Islet precursor cell (in vitro differentiated cells): ENCODE data around the gene RAB3B.

Source experiments
- DNase-seq: peaks from one replicate; pipeline ENCODE4 v3.0.0-alpha.2; 2018

Gene RAB3B

DNA sequence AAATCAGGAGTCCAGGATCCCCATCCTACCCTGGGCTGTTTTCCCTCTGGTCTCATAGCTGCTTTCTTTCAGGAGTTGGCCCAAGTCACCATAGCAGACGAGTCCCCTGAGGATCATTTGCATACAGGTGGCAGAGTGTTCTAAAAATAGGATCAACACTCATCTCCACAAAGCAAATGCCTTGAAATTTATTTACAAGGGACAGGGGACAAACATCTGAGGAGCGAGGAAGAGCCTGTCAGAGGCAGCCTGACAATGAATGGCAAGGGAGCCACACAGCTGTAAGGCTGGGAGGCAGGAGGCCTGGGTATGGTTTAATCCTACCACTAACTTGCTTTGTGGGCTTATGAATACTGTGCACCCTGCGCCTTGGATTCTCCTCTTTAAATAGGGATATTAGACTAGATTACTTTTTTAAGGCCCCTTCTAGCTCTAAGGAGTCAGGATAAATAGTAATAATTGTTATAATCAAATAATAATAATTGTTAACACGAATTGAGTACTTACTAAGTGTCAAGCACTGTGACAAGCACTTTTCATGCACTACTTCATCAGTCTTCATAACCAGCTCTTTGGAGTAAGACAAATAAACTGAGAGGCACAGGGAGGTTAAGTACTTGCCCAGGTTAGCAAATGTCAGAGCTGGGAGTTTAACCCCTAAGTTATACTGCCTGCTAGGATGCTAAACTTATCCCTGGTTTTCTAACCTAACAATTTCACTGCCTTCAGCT is 34.5 kb downstream of the RAB3B start:
- DNase-seq, result no peak

DNA sequence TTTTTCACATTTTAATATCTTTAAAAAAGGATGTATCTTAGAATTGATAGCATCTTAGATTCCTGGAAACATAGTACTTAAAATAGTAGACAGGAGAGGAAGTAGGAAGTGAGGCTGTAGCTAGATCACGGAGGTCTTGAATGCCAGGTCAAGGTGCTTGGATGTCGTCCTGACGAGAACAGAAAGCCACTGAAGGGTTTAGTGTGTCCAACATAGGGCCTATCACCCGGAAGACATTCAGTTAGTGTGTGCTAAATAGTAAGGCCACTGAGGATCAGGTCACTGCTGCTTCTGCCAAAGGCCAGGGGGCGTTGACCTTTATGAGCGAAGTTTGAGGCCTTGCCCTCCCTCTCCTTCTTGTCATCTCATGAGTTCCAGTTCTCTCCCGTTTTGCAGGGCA is 35.7 kb downstream of the RAB3B start:
- DNase-seq, result no peak

DNA sequence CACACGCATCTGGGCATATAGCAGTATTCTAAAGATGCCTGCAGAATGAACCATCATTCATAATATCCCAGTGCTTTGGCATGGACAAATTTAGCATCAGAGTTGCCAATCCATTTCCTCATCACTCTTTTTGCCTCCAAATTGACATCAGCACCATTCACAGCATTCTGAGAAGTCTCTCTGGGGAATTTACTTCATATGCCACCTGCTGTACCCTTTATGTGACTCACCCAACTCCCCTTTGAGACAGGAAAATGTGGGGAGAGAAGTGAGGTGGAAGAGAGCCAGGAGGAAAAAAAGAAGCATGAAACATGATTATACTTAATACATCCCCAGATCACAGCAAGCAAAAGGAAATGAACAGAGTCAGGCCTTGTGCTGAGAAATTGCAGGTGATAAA is 37.4 kb downstream of the RAB3B start:
- DNase-seq, result no peak

GRCh38 chr1:51952638-51953037 is 37.9 kb downstream of the RAB3B start:
- no peak for DNase-seq

GRCh38 chr1:51950701-51951100 is 39.8 kb downstream of the RAB3B start:
- DNase-seq, result no peak

DNA sequence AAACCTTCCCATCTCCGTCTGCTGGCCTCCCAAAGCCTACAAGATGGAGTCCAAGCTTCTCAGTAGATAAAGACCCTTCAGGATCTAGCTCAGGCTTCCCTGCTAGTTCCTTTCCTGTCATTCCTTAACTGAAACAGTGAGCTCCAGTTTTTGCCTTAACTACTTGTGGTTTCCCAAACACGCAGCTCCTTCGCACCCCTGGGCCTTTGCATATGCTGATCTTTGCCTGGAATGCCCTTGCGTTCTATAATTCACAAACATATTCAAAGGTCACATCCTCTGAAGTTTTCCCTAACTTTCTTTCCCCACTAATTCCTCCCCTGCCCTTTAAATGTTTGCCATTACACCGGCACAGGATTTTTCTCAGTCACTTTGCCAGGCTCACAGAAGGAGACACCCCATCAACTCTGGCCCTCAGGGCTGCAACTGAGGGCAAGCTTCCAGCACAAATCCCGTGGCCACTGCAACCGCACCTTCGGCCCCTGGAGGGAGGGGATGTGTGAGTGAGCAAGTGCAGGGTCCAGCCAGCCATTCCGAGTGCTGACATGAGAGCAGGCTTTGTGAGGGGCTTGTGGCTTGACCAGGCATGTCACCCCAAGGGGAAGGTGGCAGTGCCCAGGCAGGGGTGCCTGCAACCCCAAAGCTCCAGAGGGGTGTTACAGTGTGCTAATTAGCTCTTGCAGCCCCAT is 41.3 kb downstream of the RAB3B start:
- no peak for DNase-seq

GRCh38 chr1:51948491-51948915 is 42.0 kb downstream of the RAB3B start:
- no peak for DNase-seq

DNA sequence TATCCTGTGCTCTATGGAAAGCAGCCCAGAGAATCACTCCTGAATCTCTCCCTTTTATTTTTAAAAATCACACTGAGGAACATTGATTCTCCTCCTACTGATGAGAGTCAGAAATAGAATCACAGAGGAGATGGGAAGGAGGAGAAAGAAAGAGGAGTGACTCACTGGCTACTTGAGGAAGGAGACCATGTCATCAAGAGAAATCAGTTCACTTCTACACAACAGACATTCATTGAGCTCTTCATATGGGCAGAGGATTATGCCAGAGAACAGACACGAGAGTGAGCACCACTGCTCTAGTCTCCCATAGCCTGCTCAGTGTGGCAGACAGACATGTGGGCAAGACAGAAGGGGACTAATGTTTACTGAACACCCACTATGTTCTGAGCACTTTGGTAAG is 44.2 kb downstream of the RAB3B start:
- DNase-seq, result no peak

- no peak for DNase-seq
Measured at GRCh38 chr1:51945591-51945990, 44.9 kb downstream of the RAB3B start.

- DNase-seq, result no peak
Measured at GRCh38 chr1:51942281-51942680, 48.2 kb downstream of the RAB3B start.

DNA sequence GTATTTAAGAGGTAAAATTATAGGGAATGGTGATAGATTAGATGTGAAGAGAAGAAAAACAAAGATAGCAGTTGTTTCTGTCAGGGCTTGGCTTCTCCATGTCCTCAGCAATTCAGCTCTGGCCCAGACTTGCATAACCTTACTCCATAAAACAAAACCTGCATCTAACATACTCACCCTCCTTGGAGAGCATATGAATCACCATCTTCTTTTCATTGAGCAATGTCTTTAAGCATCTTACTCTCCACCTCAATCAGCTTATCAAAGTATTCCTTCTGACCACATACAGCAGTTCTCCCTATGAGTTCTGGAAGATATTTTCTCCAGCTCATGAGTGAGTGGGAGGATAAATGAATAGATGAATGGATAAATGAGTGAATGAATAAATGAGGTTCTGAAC is 49.0 kb downstream of the RAB3B start:
- no peak for DNase-seq

- DNase-seq, result no peak
Measured at GRCh38 chr1:51937112-51937511, 53.4 kb downstream of the RAB3B start.

- no peak for DNase-seq
Measured at GRCh38 chr1:51936531-51936930, 54.0 kb downstream of the RAB3B start.

DNA sequence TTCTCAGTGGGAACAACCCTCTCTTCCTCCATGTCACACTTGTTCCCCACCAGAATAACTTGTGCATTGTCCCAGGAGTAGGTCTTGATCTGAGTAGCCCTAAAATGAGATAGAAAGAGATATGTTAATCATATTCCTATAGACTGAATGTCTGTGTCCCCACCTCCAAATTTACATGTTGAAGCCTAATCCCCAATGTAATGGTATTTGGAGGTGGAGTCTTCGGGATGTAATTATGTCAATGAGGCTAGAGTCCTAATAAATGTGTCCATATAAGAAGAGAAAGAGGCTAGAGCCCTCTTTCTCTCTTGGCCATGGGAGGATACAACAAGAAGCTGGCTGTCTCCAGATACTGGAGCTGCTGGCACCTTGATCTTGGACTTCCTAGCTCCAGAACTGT is 57.2 kb downstream of the RAB3B start:
- no peak for DNase-seq

DNA sequence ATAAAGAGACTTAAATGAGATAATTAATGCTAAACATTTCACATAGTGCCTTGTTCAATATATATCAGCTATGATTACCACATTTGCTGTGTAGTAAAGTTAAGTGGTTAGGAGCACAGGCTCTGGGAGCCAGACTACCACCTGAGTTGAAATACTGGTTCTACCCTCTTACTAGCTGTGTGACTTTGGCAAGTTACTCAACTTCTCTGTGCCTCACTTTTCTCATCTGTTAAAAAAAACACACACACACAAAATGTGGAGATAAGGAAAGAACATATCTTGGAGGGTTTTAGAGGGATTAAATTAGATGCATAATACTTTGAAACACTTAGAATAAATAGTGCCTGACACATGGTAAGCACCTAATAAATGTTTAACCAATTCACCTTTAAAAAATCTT is 60.2 kb downstream of the RAB3B start:
- no peak for DNase-seq

GRCh38 chr1:51928896-51929295 is 61.6 kb downstream of the RAB3B start:
- DNase-seq, result no peak

DNA sequence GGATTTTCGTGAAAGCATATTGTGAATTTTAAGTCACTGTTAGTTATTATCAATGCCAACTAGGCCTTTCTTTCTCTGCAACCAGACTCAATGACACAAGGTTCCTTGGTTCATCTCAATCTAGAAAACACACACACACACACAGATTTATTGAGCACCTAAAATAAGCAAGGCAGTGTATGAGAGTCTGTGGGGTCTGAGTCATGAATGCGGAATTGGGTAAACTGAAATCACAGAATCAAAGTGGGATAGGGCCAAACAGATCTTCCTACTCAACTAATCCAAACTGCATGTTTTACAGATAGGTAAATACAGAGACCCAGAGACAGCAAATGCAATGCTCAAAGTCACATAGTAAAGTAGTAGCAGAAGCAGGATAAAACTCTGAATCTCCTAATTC is 63.5 kb downstream of the RAB3B start:
- DNase-seq, result no peak

DNA sequence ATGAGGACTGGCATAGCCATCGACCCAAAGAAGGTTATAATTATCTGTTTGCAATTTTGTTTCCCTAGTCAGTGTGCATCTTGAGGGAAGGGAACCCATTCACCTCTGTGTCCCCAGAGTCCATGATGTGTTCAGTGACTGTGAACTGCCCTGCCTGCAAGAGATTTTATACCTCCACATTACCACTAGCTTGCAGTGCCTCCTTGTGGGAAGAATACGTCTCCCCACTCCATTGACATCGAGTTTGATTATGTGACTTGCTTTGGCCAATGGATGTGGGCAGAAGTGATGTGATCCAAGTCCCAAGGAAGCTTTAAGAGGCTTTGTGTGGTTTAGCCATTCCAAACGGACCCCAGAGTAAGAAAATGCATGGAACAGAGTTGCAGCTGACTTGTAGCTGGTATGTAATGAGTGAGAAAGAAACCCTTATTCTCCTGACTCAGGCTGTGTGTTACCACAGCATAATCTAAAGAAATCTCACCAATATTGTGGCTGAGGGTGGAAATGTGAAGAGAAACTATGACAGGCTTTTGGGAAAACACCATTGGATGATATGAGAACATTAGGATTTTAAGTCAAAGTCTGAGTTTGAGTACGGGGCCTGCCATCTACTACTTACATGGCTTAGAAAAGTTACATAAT is 64.2 kb downstream of the RAB3B start:
- no peak for DNase-seq

GRCh38 chr1:51924455-51924854 is 66.0 kb downstream of the RAB3B start:
- no peak for DNase-seq

DNA sequence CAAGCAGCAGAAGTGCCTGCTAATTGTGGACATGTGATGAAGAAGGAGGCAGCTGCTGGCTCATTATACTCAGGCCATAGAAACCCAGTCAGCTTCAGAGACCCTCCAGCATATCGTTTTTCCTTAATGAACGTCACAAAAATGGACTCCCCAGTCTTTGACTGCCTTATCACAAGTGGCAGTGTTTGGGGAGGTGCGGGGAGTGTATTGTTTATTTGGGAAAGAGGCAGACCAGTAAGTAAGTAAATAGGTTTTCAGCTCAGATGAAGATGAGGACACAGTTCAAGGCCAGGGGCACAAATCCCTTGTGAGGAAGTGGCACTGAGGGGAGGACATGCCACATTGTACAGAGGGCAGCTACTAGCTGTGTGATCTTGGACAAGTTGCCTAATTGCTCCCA is 68.5 kb downstream of the RAB3B start:
- DNase-seq, result no peak

GRCh38 chr1:51920130-51920529 is 70.4 kb downstream of the RAB3B start:
- DNase-seq, result no peak

DNA sequence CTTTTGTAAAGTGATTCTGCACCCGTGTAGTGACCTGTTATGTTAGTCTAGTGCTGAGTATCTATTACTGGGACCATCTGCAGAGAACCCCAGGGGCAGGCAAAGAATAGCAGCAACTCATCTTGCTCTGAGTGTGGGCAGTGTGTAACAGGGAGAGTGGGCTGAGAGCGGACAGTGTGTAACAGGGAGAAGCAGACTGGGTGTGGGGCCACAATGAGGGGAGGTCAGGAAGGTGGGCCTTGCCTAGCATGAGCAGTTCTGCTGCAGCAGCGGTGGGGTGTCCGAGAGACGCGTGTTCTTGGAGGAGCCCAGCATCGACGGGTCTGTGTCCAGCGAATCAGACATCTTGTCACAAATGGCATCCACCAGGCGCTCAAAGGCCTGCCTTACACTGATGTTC is 70.8 kb downstream of the RAB3B start:
- no peak for DNase-seq

- DNase-seq, result no peak
Measured at GRCh38 chr1:51916587-51917405, 73.7 kb downstream of the RAB3B start.
